A673 (cell line): ENCODE data around the gene CERKL. TPM values are rescaled to one million over a fixed set of nuclear protein-coding genes. Genes with fewer than 3 reads are reported as not detected.

Source experiments
- BruUV-seq: library from RNA; stranded (reverse); fragments of 400-500 nt; replicated peaks from 2 replicates; lab custom pipeline; 2021; lab: Mats Ljungman, UMichigan
- CTCF ChIA-PET: fragments of 300-600 bp; sonication (Branson Sonifier 250); formaldehyde crosslinking; loops from one replicate; lab custom pipeline; 2022; ENCODE audit warnings: antibody characterized with exemption; lab: Charles Lee
- POLR2A ChIA-PET: fragments of 300-600 bp; sonication (Branson Sonifier 250); formaldehyde crosslinking; loops from one replicate; lab custom pipeline; 2022; ENCODE audit warnings: antibody characterized with exemption; ENCODE audit not compliant: low non-redundant PET; lab: Charles Lee
- DNase-seq: peaks from one replicate; pipeline ENCODE4 v3.0.0-alpha.2; 2015; ENCODE audit warnings: low spot score
- H3K27ac ChIP-seq: fragments of 200-600 bp; sonication (generic); 2 replicates; pipeline ENCODE4 v1.5.1; 2016; ENCODE audit warnings: mixed run types, low read depth, mild to moderate bottlenecking, mixed read lengths, antibody characterized with exemption, low read length; ENCODE audit not compliant: poor library complexity, severe bottlenecking
- H3K27me3 ChIP-seq: fragments of 200-600 bp; sonication (generic); replicated peaks from 2 replicates; pipeline ENCODE4 v1.6.1; 2017; ENCODE audit warnings: mixed run types, low read depth, mild to moderate bottlenecking, mixed read lengths, antibody characterized with exemption, low read length; ENCODE audit not compliant: insufficient read depth, poor library complexity
- H3K36me3 ChIP-seq: fragments of 200-600 bp; sonication (generic); 2 replicates; pipeline ENCODE4 v1.6.1; 2016; ENCODE audit warnings: mixed run types, mild to moderate bottlenecking, mixed read lengths, antibody characterized with exemption, low read length; ENCODE audit not compliant: insufficient read depth, poor library complexity, severe bottlenecking
- H3K4me1 ChIP-seq: fragments of 200-600 bp; sonication (generic); 2 replicates; pipeline ENCODE4 v1.6.1; 2017; ENCODE audit warnings: mixed run types, mild to moderate bottlenecking, mixed read lengths, antibody characterized with exemption, low read length; ENCODE audit not compliant: insufficient read depth, poor library complexity, severe bottlenecking
- H3K4me3 ChIP-seq: fragments of 200-600 bp; sonication (generic); 2 replicates; pipeline ENCODE4 v1.5.1; 2016; ENCODE audit warnings: low read depth, mixed run types, mild to moderate bottlenecking, mixed read lengths, low read length; ENCODE audit not compliant: poor library complexity, severe bottlenecking
- H3K9me3 ChIP-seq: fragments of 200-600 bp; sonication (generic); 2 replicates; pipeline ENCODE4 v1.6.1; 2016; ENCODE audit warnings: mixed run types, low read depth, mild to moderate bottlenecking, mixed read lengths, antibody characterized with exemption, low read length; ENCODE audit not compliant: poor library complexity, severe bottlenecking
- CTCF ChIP-seq: fragments of 300-800, 200-600 bp; sonication (generic); conservative IDR thresholded peaks from 2 replicates; pipeline ENCODE4 v1.5.1; 2017; ENCODE audit warnings: low read depth, mild to moderate bottlenecking, antibody characterized with exemption, low read length, moderate library complexity, mixed read lengths
- EZH2 ChIP-seq: fragments of 200-600 bp; sonication (generic); IDR thresholded peaks from 2 replicates; pipeline ENCODE4 v1.6.1; 2017; ENCODE audit warnings: borderline replicate concordance, low read depth, mild to moderate bottlenecking, mixed read lengths, antibody characterized with exemption, low read length; ENCODE audit not compliant: poor library complexity, severe bottlenecking
- intact Hi-C: fragments of 100-400 bp; cut with micrococcal nuclease; formaldehyde crosslinking; loops from one replicate; pipeline ENCODE4 v1.10.0; 2022; ENCODE audit not compliant: unreplicated experiment
- total RNA-seq: library from RNA; stranded (reverse); gene quantifications from 2 replicates; pipeline ENCODE4 v1.2.3, GENCODE V29; 2021

CERKL gene
- total RNA-seq, 1 experiment from 2014 or later = 0.75 TPM

GRCh38 chr2:181563101-181563692 is 93.7 kb downstream of the CERKL start:
- TF ChIP-seq EZH2 (no peak), CTCF (no peak)
- intact Hi-C loops = no loop called here
- ChIA-PET POLR2A (no interaction called here), CTCF (no interaction called here)
- Histone ChIP-seq H3K27me3 (no peaks in the 10 kb centered on the region), H3K4me1 (peaks cover 4% of the 10 kb centered on the region), H3K4me3 (no peak overlapping the region), H3K36me3 (no peaks in the 10 kb centered on the region), H3K9me3 (no peaks in the 10 kb centered on the region), H3K27ac (no peak overlapping the region)
- BruUV-seq = no TSS peak
- DNase-seq = no peak

GRCh38 chr2:181558371-181558770 is 98.5 kb downstream of the CERKL start:
- TF ChIP-seq EZH2 (no peak), CTCF (no peak)
- no peak for DNase-seq
- no peak overlapping the region for H3K4me3 ChIP-seq
- peaks cover 12% of the 10 kb centered on the region for H3K4me1 ChIP-seq
- ChIA-PET POLR2A (no interaction called here), CTCF (no interaction called here)
- H3K9me3 ChIP-seq = no peaks in the 10 kb centered on the region
- H3K27me3 ChIP-seq = no peaks in the 10 kb centered on the region
- intact Hi-C loops = no loop called here
- no peak overlapping the region for H3K27ac ChIP-seq
- BruUV-seq = no TSS peak
- H3K36me3 ChIP-seq = no peaks in the 10 kb centered on the region

GRCh38 chr2:181554061-181554830 is 102.7 kb downstream of the CERKL start:
- H3K36me3 ChIP-seq = no peaks in the 10 kb centered on the region
- POLR2A ChIA-PET = no interaction called here
- H3K9me3 ChIP-seq = no peaks in the 10 kb centered on the region
- H3K4me1 ChIP-seq = peaks cover 14% of the 10 kb centered on the region
- intact Hi-C loops = no loop called here
- no peak overlapping the region for H3K27ac ChIP-seq
- CTCF ChIA-PET = no interaction called here
- H3K4me3 ChIP-seq = no peak overlapping the region
- peak; percentile 74 for DNase-seq
- no peak for TF ChIP-seq CTCF
- TF ChIP-seq EZH2 = no peak
- no peaks in the 10 kb centered on the region for H3K27me3 ChIP-seq
- BruUV-seq = no TSS peak
